ENCODE results near the gene TGFBR2.
A peak's percentile ranks its signal among the peaks of the same experiment; 100 is the strongest.

The TGFBR2 gene

DNA sequence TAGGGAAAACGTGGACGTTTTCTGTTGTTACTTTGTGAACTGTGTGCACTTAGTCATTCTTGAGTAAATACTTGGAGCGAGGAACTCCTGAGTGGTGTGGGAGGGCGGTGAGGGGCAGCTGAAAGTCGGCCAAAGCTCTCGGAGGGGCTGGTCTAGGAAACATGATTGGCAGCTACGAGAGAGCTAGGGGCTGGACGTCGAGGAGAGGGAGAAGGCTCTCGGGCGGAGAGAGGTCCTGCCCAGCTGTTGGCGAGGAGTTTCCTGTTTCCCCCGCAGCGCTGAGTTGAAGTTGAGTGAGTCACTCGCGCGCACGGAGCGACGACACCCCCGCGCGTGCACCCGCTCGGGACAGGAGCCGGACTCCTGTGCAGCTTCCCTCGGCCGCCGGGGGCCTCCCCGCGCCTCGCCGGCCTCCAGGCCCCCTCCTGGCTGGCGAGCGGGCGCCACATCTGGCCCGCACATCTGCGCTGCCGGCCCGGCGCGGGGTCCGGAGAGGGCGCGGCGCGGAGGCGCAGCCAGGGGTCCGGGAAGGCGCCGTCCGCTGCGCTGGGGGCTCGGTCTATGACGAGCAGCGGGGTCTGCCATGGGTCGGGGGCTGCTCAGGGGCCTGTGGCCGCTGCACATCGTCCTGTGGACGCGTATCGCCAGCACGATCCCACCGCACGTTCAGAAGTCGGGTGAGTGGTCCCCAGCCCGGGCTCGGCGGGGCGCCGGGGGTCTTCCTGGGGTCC, at the start of gene TGFBR2:
TGFBR2 (plus strand) TSS at position 301 of the 731 bp plus-strand sequence; CDS start at position 584, 283 bp downstream.
- peak; percentile 86 for DNase-seq (ENCODE audit: low spot score)

DNA sequence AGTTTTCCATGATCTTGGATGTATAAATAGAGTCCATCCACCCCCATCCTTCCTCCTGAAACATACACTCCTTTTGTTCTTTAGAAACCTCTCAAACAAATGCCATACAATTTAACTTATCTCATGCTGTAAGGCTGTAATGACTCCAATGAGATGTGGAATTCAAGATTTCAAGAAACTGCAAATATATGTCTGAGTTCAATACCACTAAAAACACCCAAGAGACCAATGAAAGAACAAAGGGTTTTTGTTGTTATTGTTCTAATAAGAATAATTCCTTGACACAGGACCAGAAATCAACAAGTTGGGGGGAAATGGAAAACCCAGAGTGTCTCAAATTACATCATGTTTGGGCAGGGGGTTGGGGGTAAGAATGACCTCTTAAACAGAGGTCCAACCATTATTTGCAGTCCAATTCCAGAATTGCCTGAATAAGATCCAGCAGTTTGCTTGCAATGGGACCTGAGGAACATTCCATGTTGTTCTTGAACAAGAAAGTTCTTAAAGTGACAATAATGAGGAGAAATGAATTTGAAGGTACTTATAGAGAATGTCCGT, 48.6 kb upstream of the TGFBR2 start:
- DNase-seq (ENCODE audit: low spot score), result no peak

DNA sequence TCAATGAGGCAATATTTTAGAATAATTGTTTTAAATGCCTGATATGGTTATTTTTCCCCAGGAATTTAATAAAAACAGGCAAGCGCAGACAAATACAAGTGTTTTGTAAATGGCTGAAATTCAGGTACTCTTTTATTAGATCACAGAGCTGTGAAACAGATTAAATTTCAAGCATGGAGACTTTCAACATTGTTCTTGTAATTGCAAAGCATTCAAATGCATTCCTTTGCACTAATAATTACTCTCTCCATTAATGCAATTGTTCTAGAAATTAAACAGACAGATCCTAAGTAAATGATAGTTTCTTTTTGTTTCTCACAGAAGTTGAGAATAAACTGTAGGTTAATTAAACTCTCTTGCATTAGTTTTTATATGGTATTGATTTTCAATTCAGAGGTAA, 42.4 kb upstream of the TGFBR2 start:
- DNase-seq (ENCODE audit: low spot score), result no peak

DNA sequence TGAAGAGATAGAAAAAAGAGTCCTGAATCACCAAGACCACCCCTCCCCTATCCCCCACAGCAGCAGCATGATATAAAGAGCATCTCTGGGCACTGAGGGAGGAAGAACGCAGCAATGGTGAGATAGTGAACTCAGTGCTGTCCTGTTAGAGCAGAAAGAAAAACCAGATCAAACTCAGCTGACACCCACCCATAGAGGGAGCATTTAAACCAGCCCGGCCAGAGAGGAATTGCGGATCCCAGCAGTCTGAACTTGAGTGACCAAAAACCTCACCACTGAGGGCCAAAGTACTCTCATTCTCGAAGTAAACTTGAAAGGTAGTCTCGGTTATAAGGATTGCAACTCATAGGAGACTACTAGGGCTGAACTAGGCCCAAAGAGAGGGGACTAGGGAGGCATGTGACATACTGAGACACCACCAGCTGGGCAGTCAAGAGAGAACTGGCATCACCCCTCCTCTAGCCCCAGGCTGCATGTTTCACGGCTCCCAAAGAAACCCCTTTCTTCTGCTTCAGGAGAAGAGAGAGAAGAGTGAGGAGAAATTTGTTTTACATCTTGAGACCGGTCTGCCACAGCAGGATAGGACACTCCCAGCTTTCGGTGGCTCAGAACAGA, 39.2 kb upstream of the TGFBR2 start:
- DNase-seq (ENCODE audit: low spot score), result no peak

DNA sequence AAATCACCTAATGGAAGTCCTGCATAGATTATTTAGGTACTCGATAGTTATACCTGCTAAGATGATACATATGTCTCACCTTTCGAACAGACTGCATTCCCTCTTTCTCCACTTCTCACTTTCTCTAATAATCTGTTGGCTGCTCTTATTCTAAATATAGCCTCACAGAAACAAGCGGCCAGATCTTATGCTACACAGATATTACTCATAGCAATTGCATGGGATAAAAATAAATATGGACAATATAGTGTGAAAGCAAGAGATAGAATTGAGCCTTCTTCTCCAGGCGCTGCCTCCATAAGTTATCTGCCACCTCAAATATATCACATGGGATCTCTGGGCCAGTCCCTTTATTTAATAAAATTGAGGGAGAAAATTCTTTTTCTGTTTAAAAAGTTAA, 29.5 kb upstream of the TGFBR2 start:
- DNase-seq (ENCODE audit: low spot score), result no peak

DNA sequence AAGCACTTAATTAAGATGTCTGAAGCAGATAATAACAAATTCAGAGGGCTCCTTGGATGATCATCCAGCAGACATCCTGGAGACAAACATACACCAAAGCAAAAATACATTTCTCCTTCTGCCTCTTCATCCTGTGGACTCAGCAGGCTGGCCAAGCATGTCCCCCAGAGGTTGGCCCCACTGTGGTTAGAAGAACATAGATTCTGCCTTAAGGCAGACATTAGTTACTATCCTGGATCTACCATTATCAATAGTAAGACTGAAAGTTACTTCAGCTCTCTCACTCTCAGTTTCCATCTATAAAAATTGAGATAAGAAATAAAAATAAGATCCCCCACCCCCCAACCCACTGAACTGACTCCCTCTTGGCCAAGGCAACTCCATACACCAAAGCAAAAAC, 28.6 kb upstream of the TGFBR2 start:
- no peak for DNase-seq (ENCODE audit: low spot score)

DNA sequence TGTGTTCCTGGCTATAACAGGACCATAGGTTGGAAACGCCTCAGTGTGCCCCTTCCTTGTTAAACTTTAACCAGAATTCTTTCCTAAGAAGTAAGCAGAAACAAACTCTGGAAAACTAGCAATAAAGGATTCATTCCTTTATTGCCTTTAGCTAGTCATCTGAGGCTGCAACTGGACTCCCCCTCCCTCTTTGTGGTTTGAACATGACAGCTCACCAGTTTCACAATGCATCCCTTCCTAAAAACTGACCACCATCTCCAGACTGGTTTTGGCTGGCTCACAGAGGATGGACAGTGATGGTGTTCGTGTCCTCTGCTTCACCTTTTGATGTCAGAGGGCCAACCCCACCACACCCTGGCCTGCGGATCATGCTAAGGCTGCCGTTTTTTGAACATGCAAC, 27.9 kb upstream of the TGFBR2 start:
- DNase-seq (ENCODE audit: low spot score), result no peak

DNA sequence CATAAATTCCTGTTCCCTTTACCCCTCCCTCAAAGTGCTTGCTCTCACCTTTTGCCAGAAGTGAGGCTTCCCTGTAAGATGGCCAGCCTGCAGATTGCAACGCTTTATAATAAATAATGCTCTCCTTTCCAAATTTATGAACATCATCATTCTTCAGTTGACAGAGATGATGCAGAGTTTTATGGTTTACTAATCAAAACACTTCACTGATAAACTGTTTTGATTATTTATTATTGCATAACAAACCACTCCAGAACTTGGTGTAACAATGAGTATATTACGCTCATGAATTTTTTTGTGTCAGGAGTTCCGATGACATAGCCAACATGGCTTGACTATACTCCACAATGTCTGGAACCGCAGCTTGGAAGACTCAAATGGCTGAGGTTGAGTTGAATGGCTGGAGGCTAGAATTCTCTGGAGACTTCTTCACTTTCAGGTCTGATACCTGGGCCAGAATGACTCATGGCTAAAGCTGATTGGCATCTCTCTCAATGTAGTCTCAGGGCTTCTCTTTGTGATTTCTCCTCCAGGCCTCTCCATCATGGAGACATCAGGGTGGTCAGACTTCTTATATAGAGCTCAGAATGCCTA, 27.3 kb upstream of the TGFBR2 start:
- no peak for DNase-seq (ENCODE audit: low spot score)

DNA sequence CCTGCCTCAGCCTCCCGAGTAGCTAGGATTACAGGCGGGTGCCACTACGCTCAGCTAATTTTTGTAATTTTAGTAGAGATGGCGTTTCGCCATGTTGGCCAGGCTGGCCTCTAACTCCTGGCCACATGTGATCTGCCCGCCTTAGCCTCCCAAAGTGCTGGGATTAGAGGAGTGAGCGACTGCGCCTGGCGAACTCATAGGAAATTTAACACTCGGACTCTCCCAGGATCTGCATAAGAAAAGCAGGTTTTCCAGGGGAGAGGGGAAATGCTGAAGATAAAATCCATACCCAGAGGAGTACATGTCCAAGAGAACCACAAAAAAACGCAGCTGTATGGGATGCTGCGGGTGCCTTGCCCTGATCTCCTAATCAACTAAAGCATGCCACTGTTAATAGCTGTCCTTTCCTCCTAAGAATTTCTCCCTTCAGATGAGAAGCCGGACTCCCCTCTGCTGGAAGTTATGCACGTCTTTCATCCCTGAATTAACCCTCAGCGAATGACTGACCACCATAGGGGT, 25.3 kb upstream of the TGFBR2 start:
- DNase-seq (ENCODE audit: low spot score), result no peak

DNA sequence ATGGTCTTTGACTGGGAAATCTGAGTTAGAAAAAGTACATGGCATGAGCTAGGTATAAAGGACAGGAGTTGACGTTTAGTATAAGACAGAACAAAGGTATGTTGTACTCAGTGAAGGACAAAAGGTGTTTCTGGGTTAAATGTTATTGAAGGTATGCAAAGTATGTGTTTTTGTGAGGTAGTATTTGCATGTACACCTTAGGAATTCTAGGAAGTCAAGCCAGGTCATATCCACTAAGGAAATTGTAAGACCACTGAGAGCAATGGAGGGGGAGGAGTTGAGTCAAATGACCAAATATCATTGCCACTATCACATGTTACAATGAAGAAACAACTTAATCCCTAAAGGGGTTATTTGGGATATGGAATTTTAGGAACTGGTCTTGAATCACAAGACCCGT, 24.4 kb upstream of the TGFBR2 start:
- DNase-seq (ENCODE audit: low spot score), result no peak

DNA sequence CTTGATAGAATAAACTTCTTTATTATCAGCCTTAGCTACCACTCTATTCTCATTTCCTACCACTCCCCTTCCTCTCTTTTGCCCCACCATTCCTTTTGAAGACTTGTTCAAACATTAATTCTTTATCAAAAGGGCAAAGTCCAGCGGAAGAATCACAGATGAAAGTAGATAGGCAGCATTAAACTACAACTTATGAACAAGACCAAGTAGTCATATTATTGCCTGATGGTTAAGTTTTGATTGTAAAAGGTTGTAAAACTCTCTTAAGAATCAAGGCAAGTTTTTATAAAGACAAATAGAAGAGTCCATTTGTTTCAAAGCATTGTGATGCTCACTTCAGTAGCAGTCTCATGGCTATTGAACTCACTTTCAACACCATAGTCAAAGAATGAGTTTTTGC, 22.4 kb upstream of the TGFBR2 start:
- DNase-seq (ENCODE audit: low spot score), result no peak

DNA sequence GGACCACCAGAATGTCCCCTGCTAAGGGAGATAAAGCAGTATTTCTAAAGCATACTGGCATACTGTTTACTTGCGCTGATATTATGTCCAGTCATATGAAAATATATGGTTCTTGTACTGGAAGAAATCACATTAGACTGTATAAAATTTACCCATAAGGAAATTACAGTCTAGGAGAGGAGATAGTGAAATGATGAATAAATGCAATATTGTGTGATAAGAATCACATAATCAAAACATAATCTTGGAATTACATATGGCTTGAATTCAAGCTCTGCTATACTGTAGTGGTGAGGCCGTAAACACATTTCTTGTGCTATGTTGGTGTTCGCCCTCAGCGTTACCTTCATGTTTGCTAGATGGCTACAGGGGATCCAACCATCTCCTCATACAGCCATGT, 20.7 kb upstream of the TGFBR2 start:
- DNase-seq (ENCODE audit: low spot score), result no peak

DNA sequence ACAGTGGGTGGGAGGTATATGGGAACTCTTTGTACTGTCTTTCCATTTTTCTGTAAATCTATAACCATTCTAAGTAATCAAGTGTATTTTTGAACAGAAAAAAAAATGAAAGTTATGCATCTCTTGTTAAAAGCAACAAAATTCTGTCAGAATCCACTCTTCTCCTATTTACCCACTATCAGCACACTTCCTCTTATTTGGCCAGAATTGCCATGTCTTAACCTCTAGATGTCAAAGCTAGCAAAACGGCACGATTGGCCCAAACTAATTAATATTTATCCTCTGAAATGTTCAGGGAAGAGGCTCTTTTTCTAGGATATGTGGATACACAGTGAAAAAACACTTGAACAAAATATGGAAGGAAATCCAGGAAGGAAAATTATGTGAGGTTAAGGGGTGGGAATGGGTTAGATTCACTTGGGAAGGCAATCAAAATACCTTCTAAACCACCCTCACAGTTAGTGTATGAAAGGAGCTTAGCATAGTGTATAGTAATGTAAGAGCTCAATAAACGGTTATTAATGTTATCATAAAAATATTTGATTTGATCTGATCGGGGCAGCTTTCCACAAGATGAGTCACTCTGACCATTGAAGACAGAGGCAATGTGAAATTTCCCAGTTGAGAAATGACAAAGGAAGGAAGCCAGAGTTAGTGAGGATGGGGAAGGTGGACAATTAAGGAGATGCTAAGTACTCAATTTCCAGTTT, 20.1 kb upstream of the TGFBR2 start:
- no peak for DNase-seq (ENCODE audit: low spot score)

DNA sequence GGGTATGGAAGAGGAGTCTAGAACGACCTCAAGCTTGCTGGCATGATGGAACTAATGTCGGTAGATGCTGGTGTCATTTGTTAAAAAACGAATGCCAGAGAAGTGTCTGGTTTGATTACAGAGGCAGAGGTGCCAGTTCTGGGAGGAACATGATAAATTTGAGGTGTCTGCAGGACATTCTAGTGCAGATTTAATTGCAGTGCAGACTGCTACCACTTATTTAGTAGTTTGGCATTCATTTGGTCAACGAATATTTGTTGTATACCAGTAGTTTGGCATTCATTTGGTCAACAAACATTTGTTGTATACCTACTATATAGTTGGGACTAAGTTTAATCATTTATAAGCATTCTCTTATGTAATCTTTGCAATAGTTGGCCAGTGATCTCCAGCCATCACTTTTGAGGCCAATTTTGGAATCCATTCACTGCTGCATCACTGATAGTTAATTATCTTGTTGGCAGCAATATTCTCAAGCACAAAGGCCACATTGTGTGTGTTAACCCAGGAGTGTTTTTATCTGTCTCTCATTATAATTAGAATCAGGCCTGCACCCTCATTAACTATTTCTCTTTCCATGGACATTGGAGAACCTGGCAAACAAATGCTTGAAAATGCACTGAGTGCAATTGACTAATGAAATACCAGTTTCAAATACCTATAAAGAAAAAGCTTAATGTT, 19.5 kb upstream of the TGFBR2 start:
- no peak for DNase-seq (ENCODE audit: low spot score)

DNA sequence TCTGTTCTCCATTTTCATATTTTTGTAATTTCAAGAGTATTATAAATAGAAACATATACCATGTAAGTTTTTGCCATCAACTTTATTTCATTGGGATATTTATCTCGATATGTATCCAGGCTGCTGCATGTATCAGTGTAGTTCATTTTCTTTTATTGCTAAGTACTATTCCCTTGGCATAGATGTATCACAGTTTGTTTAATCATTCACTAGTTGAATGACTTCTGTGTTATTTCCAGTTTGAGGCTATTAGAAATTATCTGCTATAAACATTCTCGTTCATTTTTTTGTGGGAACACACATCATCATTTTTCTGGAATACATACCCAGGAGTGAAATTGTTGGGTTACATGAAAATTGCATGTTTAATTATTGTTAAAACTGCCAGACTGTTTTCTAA, 18.5 kb upstream of the TGFBR2 start:
- no peak for DNase-seq (ENCODE audit: low spot score)

DNA sequence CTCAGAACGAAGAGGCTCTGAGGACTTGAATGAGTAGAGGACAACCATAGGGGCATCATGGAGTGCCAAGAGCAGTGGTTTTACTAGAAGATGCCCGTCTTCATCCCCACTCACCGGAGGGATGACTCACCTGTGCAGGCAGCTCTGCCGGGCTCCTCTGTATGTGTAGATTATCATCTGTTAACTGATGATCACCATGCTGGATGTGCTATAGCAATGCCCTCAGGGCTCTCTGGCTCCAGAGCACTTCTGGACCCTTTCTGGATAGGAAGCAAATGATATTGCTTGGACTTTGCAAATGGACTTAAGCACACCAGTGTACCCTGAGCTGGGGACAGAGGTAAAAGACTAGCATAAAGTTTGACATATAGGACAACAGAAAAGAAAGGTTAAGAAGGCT, 10.2 kb upstream of the TGFBR2 start:
- DNase-seq (ENCODE audit: low spot score), result no peak

DNA sequence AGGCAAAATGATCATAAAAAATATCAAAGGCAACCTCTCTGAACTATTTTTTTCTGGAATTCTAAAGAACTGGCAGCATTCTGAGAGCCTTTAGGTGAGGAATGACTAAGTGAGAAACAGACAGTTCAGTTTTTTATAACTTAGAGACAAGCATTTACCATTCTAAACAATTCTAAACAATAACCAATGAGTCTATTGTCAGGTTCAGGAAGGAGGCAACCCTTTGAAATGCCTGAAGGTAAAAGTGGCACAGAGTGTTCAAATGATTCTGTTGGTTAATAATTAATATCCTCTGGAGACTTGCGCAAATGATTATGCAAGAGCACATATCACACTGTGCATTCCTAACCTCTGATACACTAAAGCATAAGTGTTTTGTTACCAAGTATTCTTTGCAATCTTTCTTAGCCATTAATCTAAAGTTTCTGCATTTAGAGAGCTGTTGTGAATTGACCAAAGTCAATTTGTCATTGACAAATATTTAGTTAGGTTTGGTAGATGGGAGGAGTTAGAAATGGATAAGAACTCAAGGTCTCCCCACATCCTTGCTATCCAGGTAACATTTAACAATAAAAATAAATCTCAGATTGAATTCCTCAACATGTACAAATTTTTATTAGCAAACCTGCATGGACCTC, 9.2 kb upstream of the TGFBR2 start:
- DNase-seq (ENCODE audit: low spot score), result no peak

DNA sequence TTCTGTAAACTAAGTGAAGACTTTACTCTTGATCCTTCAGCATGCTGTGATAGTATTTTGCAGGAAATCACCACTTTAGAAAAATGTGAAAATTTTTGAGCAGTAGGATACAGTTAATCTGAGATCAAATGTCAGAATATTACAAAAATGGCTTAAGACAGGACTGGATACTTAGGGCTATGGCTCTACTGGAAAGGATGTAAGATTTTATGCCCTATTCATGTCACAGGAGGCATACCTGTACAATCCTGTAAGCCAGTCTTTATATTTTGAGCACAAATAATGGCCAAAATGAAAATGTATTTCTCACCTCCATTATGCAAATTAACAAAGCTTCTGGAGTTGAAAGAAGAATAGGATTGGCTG, 8.6 kb upstream of the TGFBR2 start:
- no peak for DNase-seq (ENCODE audit: low spot score)

DNA sequence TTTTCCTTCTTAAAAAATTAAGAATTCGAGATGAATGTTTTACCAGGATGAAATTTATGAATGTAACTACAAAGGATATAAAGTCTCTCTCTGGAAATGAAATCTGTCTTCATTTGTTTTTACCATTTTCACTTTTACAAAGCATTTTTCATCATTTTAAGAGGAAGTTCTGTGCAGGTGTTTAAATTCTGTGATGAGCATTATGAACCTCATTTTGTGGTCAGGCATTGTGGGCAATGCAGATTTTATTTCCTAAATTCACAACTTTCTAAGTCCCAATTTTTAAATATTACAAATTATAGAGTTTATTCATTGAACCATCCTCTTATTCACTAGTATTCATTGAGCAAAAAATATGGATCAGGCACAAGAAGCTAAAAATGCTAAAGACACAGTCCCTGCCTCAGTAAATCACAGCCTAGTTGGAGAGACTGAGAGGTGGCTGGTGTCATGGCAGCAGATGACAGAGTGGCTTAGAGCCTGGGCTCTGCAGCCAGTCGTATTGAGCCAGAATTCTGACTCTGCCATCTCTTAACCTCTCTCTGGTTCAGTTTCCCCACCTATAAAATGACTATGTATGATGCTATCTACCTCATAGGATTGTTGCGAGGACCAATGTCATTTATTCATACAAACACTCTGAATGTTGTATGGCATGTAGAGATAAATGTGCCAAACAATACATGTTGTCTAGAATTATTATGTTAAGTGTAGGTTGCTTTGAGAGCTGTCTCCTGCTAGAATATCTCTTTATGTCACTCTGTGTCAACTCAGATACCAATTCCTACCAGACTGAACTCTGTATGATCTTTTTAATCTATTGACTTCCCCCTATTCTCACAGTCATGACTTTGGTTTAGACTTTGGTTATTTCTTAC, 7.5 kb upstream of the TGFBR2 start:
- DNase-seq (ENCODE audit: low spot score), result no peak

DNA sequence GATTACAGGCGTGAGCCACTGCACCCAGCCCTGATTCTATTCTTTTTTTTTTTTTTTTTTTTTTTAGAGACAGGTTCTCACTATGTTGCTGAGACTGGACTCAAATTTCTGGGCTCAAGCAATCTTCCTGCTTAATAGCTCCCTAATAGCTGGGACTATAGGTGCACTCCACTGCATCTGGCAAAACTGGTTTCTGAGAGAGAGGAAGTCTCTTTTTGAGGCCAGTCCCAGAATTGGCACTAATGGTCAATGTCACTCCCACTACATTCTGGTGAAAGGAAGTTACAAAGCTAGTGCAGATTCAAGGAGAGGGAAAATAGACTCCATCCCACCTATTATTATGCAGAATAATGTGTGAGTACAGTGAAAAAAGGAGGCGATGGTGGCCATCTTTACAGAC, 5.8 kb upstream of the TGFBR2 start:
- no peak for DNase-seq (ENCODE audit: low spot score)
